CD8-positive, alpha-beta memory T cell (primary cell): ENCODE data around the gene FTCD. TPM values are rescaled to one million over a fixed set of nuclear protein-coding genes. Genes with fewer than 3 reads are reported as not detected.
A peak's percentile ranks its signal among the peaks of the same experiment; 100 is the strongest.

Experiments used
- CTCF ChIA-PET: fragments of 350-600 bp; sonication (Branson Sonifier 250); formaldehyde crosslinking; loops from one replicate; lab custom pipeline; 2021; ENCODE audit warnings: antibody characterized with exemption; lab: Charles Lee
- POLR2A ChIA-PET: fragments of 350-600 bp; sonication (Branson Sonifier 250); formaldehyde crosslinking; loops from one replicate; lab custom pipeline; 2021; ENCODE audit warnings: antibody characterized with exemption; lab: Charles Lee
- DNase-seq, 5 donors: peaks; one replicate each; pipeline versions ENCODE4 v3.0.0 to v3.0.0-alpha.2; 2020 to 2022; ENCODE audit warnings: mixed read lengths in 1 of 5
- H3K27ac ChIP-seq: one replicate; pipeline ENCODE4 v1.7.0; 2013; ENCODE audit warnings: low read depth, mild to moderate bottlenecking, low read length, moderate library complexity
- H3K27me3 ChIP-seq: 2 replicates; pipeline ENCODE4 v1.7.0; 2013; ENCODE audit warnings: low read length, mild to moderate bottlenecking; ENCODE audit not compliant: insufficient read depth, poor library complexity, severe bottlenecking
- H3K36me3 ChIP-seq: 2 replicates; pipeline ENCODE4 v1.7.0; 2013; ENCODE audit warnings: mild to moderate bottlenecking, low read length, moderate library complexity; ENCODE audit not compliant: insufficient read depth
- H3K4me1 ChIP-seq: 2 replicates; pipeline ENCODE4 v1.7.0; 2013; ENCODE audit warnings: mild to moderate bottlenecking, low read length, moderate library complexity; ENCODE audit not compliant: insufficient read depth
- H3K4me3 ChIP-seq: 2 replicates; pipeline ENCODE4 v1.7.0; 2013; ENCODE audit warnings: mild to moderate bottlenecking, low read length
- H3K9me3 ChIP-seq: 2 replicates; pipeline ENCODE4 v1.7.0; 2013; ENCODE audit warnings: mild to moderate bottlenecking, low read length
- H3K27ac Mint-ChIP-seq, 8 donors: one replicate each; pipeline ENCODE4 v1.8.0; 2020 to 2021; ENCODE audit warnings: mixed read lengths in 8 of 8, mild to moderate bottlenecking in 6 of 8, inconsistent platforms in 3 of 8, moderate library complexity in 3 of 8
- H3K27me3 Mint-ChIP-seq, 2 donors: one replicate each; pipeline ENCODE4 v1.8.0; 2020 to 2021; ENCODE audit warnings: mixed read lengths in 2 of 2, mild to moderate bottlenecking in 1 of 2, moderate library complexity in 1 of 2
- H3K36me3 Mint-ChIP-seq, 3 donors: one replicate each; pipeline ENCODE4 v1.8.0; 2020 to 2021; ENCODE audit warnings: mixed read lengths in 3 of 3, inconsistent platforms in 1 of 3, mild to moderate bottlenecking in 1 of 3
- H3K4me1 Mint-ChIP-seq, 3 donors: one replicate each; pipeline ENCODE4 v1.8.0; 2020 to 2021; ENCODE audit warnings: mixed read lengths in 3 of 3, inconsistent platforms in 1 of 3, mild to moderate bottlenecking in 1 of 3
- H3K4me3 Mint-ChIP-seq, 7 donors: one replicate each; pipeline ENCODE4 v1.8.0; 2020 to 2021; ENCODE audit warnings: mixed read lengths in 7 of 7, mild to moderate bottlenecking in 6 of 7, moderate library complexity in 4 of 7, inconsistent platforms in 2 of 7
- H3K9me3 Mint-ChIP-seq, 5 donors: one replicate each; pipeline ENCODE4 v1.8.0; 2020 to 2022; ENCODE audit warnings: mixed read lengths in 5 of 5, mild to moderate bottlenecking in 3 of 5, moderate library complexity in 2 of 5, inconsistent platforms in 1 of 5
- polyA plus RNA-seq: library from polyadenylated mRNA; unstranded; fragments of 300-500 nt; fragmentation: Illumina TruSeq; gene quantifications from one replicate; pipeline ENCODE4 v1.2.3, GENCODE V29; 2021
- total RNA-seq, 2 experiments: library from RNA; stranded (reverse); gene quantifications; one replicate each; pipeline ENCODE4 v1.2.3, GENCODE V29; 2021

The FTCD gene
- total and polyA plus RNA-seq, 3 experiments from 2014 or later: not detected

GRCh38 chr21:46127239-46128105 lies 27.9 kb downstream of the FTCD start:
- H3K27me3 Mint-ChIP-seq: no peaks in the 10 kb centered on the region
- Histone ChIP-seq H3K4me1 (no peaks in the 10 kb centered on the region), H3K36me3 (no peaks in the 10 kb centered on the region), H3K27me3 (no peaks in the 10 kb centered on the region), H3K27ac (no peak overlapping the region), H3K4me3 (no peak overlapping the region), H3K9me3 (no peaks in the 10 kb centered on the region)
- H3K36me3 Mint-ChIP-seq: peaks cover 0 to 3% (median 0%) of the 10 kb centered on the region in 3 donors
- POLR2A ChIA-PET: no interaction called here
- no peaks in the 10 kb centered on the region for H3K4me1 Mint-ChIP-seq
- DNase-seq: peak in 1 of 5 donors; percentile 39
- H3K4me3 Mint-ChIP-seq: no peak overlapping the region
- no peaks in the 10 kb centered on the region for H3K9me3 Mint-ChIP-seq
- CTCF ChIA-PET: interaction anchor here (1.0 kb wide), 1 partner anchor 16 kb away, joined by 3 read pairs; no protein-coding TSS in a partner anchor
- H3K27ac Mint-ChIP-seq: no peak overlapping the region

GRCh38 chr21:46126309-46127238 lies 28.8 kb downstream of the FTCD start:
- Mint-ChIP-seq H3K4me1 (no peaks in the 10 kb centered on the region), H3K27ac (no peak overlapping the region), H3K27me3 (no peaks in the 10 kb centered on the region), H3K9me3 (no peaks in the 10 kb centered on the region), H3K36me3 (peaks cover 0 to 3% (median 0%) of the 10 kb centered on the region in 3 donors), H3K4me3 (no peak overlapping the region)
- no peak overlapping the region for H3K4me3 ChIP-seq
- H3K27me3 ChIP-seq: no peaks in the 10 kb centered on the region
- ChIA-PET CTCF (interaction anchor here (1.0 kb wide), 1 partner anchor 17 kb away, joined by 3 read pairs; no protein-coding TSS in a partner anchor), POLR2A (no interaction called here)
- H3K36me3 ChIP-seq: no peaks in the 10 kb centered on the region
- no peak overlapping the region for H3K27ac ChIP-seq
- peak in 2 of 5 donors; percentile 0 to 27 for DNase-seq
- H3K4me1 ChIP-seq: no peaks in the 10 kb centered on the region
- no peaks in the 10 kb centered on the region for H3K9me3 ChIP-seq

- Mint-ChIP-seq H3K36me3 (peaks cover 0 to 3% (median 0%) of the 10 kb centered on the region in 3 donors), H3K9me3 (no peaks in the 10 kb centered on the region), H3K4me3 (peak overlapping the region in 1 of 7 donors; percentile 23), H3K27ac (peak overlapping the region in 1 of 8 donors; percentile 1), H3K4me1 (no peaks in the 10 kb centered on the region), H3K27me3 (no peaks in the 10 kb centered on the region)
- DNase-seq: peak in 1 of 5 donors; percentile 41
- Histone ChIP-seq H3K27ac (no peak overlapping the region), H3K36me3 (no peaks in the 10 kb centered on the region), H3K27me3 (no peaks in the 10 kb centered on the region), H3K4me1 (no peaks in the 10 kb centered on the region), H3K4me3 (no peak overlapping the region), H3K9me3 (no peaks in the 10 kb centered on the region)
- ChIA-PET POLR2A (no interaction called here), CTCF (no interaction called here)
Observed at GRCh38 chr21:46125846-46126301, 29.5 kb downstream of the FTCD start.

GRCh38 chr21:46124926-46125845 lies 30.2 kb downstream of the FTCD start:
- H3K4me3 ChIP-seq: no peak overlapping the region
- POLR2A ChIA-PET: no interaction called here
- peak in 2 of 5 donors; percentile 0 to 35 for DNase-seq
- no peaks in the 10 kb centered on the region for H3K36me3 ChIP-seq
- no peak overlapping the region for H3K4me3 Mint-ChIP-seq
- H3K27me3 Mint-ChIP-seq: no peaks in the 10 kb centered on the region
- H3K4me1 ChIP-seq: no peaks in the 10 kb centered on the region
- H3K9me3 ChIP-seq: no peaks in the 10 kb centered on the region
- H3K9me3 Mint-ChIP-seq: no peaks in the 10 kb centered on the region
- H3K27ac Mint-ChIP-seq: no peak overlapping the region
- no peak overlapping the region for H3K27ac ChIP-seq
- H3K4me1 Mint-ChIP-seq: no peaks in the 10 kb centered on the region
- no peaks in the 10 kb centered on the region for H3K27me3 ChIP-seq
- peaks cover 0 to 3% (median 0%) of the 10 kb centered on the region in 3 donors for H3K36me3 Mint-ChIP-seq
- CTCF ChIA-PET: no interaction called here

- Histone ChIP-seq H3K36me3 (no peaks in the 10 kb centered on the region), H3K4me1 (no peaks in the 10 kb centered on the region), H3K9me3 (no peaks in the 10 kb centered on the region), H3K27ac (no peak overlapping the region), H3K27me3 (no peaks in the 10 kb centered on the region), H3K4me3 (no peak overlapping the region)
- Mint-ChIP-seq H3K4me3 (no peak overlapping the region), H3K4me1 (no peaks in the 10 kb centered on the region), H3K9me3 (no peaks in the 10 kb centered on the region), H3K27me3 (no peaks in the 10 kb centered on the region), H3K36me3 (peaks cover 0 to 3% (median 0%) of the 10 kb centered on the region in 3 donors), H3K27ac (no peak overlapping the region)
- peak in 2 of 5 donors; percentile 0 to 38 for DNase-seq
- ChIA-PET CTCF (no interaction called here), POLR2A (no interaction called here)
Observed at GRCh38 chr21:46124083-46124925, 31.1 kb downstream of the FTCD start.

GRCh38 chr21:46122758-46123683 lies 32.4 kb downstream of the FTCD start:
- Mint-ChIP-seq H3K27me3 (no peaks in the 10 kb centered on the region), H3K4me1 (no peaks in the 10 kb centered on the region), H3K27ac (peak overlapping the region in 1 of 8 donors; percentile 6), H3K4me3 (no peak overlapping the region), H3K9me3 (no peaks in the 10 kb centered on the region), H3K36me3 (peaks cover 0 to 3% (median 0%) of the 10 kb centered on the region in 3 donors)
- Histone ChIP-seq H3K9me3 (no peaks in the 10 kb centered on the region), H3K4me3 (no peak overlapping the region), H3K27ac (no peak overlapping the region), H3K36me3 (no peaks in the 10 kb centered on the region), H3K4me1 (no peaks in the 10 kb centered on the region), H3K27me3 (no peaks in the 10 kb centered on the region)
- POLR2A ChIA-PET: no interaction called here
- peak in 1 of 5 donors; percentile 0 for DNase-seq
- CTCF ChIA-PET: no interaction called here
